GM12864 (cell line): ENCODE measurements around the gene AURKAIP1.

Experiments
- DNase-seq: peaks from one replicate; pipeline ENCODE4 v3.0.0-alpha.2; 2011; ENCODE audit warnings: low read depth
- H3K4me3 ChIP-seq: 2 replicates; pipeline ENCODE4 v1.5.1; 2011; ENCODE audit warnings: mild to moderate bottlenecking, low read depth, low read length, control low read depth
- TF ChIP-seq, protein P1 (sequence below): IDR thresholded peaks from 2 replicates; pipeline ENCODE4 v1.5.1; 2011; ENCODE audit warnings: low read depth, mild to moderate bottlenecking, moderate library complexity, low read length, control low read depth, inconsistent platforms; ENCODE audit errors: missing control alignments

The AURKAIP1 gene

DNA sequence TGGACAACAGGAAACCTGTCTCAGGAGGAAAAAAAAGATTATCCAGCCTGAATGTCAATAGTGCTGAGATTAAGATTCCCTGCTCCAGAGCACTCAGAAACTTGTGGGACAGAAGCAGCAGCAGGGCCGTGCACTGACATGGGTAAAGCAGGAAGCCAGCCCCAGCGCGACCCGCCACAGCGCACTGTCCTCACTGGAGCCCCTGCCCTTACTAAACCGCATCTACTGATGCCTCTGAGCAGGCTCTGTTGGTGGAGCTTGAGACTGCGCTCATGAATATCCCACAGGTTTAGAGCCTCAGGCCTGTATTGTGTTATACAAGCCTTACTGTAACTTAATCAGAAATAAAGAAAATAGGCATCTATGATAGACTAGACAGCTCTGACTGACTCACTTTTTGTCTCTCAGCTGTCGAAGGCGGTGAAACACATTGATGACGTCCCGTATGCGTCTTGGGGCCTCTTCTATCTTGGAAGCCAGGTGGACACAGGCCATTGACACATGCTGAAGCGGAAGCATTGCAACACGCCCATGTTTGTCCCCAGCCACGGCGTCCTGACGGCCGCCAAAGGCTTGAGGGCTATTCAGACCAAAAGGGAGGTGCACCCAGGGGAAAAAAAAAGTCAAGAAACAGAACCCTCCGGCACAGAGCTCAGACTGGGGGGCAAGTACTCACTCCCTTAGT, 23.0 kb upstream of the AURKAIP1 start:
- peak overlapping the region; percentile 96 for H3K4me3 ChIP-seq
- TF ChIP-seq, protein P1, sequence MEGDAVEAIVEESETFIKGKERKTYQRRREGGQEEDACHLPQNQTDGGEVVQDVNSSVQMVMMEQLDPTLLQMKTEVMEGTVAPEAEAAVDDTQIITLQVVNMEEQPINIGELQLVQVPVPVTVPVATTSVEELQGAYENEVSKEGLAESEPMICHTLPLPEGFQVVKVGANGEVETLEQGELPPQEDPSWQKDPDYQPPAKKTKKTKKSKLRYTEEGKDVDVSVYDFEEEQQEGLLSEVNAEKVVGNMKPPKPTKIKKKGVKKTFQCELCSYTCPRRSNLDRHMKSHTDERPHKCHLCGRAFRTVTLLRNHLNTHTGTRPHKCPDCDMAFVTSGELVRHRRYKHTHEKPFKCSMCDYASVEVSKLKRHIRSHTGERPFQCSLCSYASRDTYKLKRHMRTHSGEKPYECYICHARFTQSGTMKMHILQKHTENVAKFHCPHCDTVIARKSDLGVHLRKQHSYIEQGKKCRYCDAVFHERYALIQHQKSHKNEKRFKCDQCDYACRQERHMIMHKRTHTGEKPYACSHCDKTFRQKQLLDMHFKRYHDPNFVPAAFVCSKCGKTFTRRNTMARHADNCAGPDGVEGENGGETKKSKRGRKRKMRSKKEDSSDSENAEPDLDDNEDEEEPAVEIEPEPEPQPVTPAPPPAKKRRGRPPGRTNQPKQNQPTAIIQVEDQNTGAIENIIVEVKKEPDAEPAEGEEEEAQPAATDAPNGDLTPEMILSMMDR = no peak
- no peak for DNase-seq

GRCh38 chr1:1395166-1395565, 20.2 kb upstream of the AURKAIP1 start:
- no peak for DNase-seq

GRCh38 chr1:1394116-1394515, 19.1 kb upstream of the AURKAIP1 start:
- TF ChIP-seq, protein P1 = no peak
- no peak for DNase-seq
- H3K4me3 ChIP-seq = no peak overlapping the region

More at GRCh38 chr1:1395166-1395565, 20.2 kb upstream of the AURKAIP1 start:
- H3K4me3 ChIP-seq = no peak overlapping the region
- TF ChIP-seq, protein P1 = no peak

DNA sequence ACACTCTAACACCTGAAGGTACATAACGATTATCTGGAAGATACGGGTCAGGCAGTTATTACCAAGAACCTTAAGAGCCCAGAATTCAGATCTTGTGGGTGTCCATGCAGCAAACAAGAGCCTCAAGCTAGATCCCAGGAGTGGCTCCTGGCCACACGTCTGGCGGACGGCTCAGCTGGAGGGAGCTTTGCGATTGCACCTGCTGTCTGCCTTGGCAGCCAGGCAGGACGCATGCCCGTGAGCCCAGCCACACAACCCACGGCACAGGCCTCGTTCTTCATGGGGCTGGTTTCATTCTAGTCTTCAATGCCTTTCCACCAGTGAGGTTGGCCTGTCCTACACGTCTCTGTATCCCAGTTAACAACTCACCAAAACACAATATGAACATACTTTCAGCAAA, 18.4 kb upstream of the AURKAIP1 start:
- DNase-seq = no peak
- H3K4me3 ChIP-seq = no peak overlapping the region
- TF ChIP-seq, protein P1 = no peak

- TF ChIP-seq, protein P1 = no peak
- H3K4me3 ChIP-seq = no peak overlapping the region
- no peak for DNase-seq
Observed at GRCh38 chr1:1393014-1393413, 18.0 kb upstream of the AURKAIP1 start.

- TF ChIP-seq, protein P1 = no peak
- DNase-seq = no peak
Observed at GRCh38 chr1:1391225-1391624, 16.2 kb upstream of the AURKAIP1 start.

GRCh38 chr1:1390675-1391074, 15.7 kb upstream of the AURKAIP1 start:
- no peak overlapping the region for H3K4me3 ChIP-seq
- TF ChIP-seq, protein P1 = no peak
- no peak for DNase-seq

More at GRCh38 chr1:1391225-1391624, 16.2 kb upstream of the AURKAIP1 start:
- H3K4me3 ChIP-seq = no peak overlapping the region
